HL-60 (cell line): ENCODE results near the gene ALDH1L1.

Source experiments
- DNase-seq, 2 experiments: peaks; one replicate each; pipeline ENCODE4 v3.0.0-alpha.2; 2010 to 2020; ENCODE audit warnings: low read depth in 1 of 2, low spot score in 1 of 2
- H3K27ac ChIP-seq: fragments of 250-450 bp; sonication (Bioruptor Pico); replicated peaks from 2 replicates; pipeline ENCODE4 v1.5.1; 2020; ENCODE audit warnings: mild to moderate bottlenecking, moderate library complexity
- H3K27me3 ChIP-seq: fragments of 250-450 bp; sonication (Bioruptor Pico); 2 replicates; pipeline ENCODE4 v1.5.1; 2021; ENCODE audit warnings: mild to moderate bottlenecking, moderate library complexity; ENCODE audit not compliant: insufficient read depth, poor library complexity, severe bottlenecking
- H3K4me3 ChIP-seq: replicated peaks from 2 replicates; pipeline ENCODE4 v1.5.1; 2011; ENCODE audit warnings: mild to moderate bottlenecking, control low read depth, low read length; ENCODE audit not compliant: insufficient read depth
- GABPA ChIP-seq: IDR thresholded peaks from 2 replicates; pipeline ENCODE4 v1.6.1; 2012; ENCODE audit warnings: low read depth
- POLR2AphosphoS5 ChIP-seq: IDR thresholded peaks from 2 replicates; pipeline ENCODE4 v1.6.1; 2012; ENCODE audit warnings: low read depth
- SPI1 ChIP-seq: IDR thresholded peaks from 2 replicates; pipeline ENCODE4 v1.6.1; 2012; ENCODE audit warnings: low read depth, mild to moderate bottlenecking, borderline replicate concordance
- TF ChIP-seq, protein P1 (sequence below): IDR thresholded peaks from 2 replicates; pipeline ENCODE4 v1.6.1; 2012; ENCODE audit warnings: low read depth; ENCODE audit not compliant: insufficient replicate concordance
- TF ChIP-seq, protein P2 (sequence below): IDR thresholded peaks from one replicate; pipeline ENCODE4 v1.5.1; 2011; ENCODE audit warnings: low read length, control low read depth, inconsistent platforms; ENCODE audit not compliant: insufficient read depth

ALDH1L1 gene

DNA sequence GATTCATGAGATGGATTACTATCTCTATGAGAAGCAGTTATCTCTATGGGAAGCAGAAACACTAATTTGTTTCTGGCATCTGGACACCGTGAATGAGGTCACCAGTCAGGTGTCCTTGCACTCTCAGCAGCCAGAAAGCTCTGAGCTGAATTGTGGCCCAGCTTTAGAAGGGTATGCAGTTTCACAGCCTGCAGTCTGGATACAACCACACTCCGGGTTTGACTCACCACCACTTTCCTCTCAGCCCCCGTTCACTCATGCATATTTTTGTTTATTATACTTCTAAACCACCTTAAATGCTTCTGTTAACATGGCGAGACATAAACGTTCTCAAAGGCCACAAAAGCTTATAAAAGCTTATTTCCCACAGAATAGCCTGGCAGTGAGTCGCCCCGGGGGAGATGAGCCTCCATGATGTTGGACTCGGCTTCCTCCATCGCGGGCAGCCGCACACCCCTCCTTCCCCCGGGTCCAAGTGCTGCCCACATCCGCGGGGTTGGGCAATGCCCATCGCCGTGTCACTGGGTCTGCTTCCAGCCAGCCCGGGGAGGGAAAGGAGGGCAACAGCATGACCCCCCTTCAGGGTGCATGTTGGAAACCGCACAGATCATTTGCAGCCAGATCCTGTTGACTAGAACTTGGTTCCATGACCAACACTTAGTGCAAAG is 79.6 kb downstream of the ALDH1L1 start:
- TF ChIP-seq SPI1 (no peak), POLR2AphosphoS5 (no peak), GABPA (no peak)
- TF ChIP-seq, protein P1, sequence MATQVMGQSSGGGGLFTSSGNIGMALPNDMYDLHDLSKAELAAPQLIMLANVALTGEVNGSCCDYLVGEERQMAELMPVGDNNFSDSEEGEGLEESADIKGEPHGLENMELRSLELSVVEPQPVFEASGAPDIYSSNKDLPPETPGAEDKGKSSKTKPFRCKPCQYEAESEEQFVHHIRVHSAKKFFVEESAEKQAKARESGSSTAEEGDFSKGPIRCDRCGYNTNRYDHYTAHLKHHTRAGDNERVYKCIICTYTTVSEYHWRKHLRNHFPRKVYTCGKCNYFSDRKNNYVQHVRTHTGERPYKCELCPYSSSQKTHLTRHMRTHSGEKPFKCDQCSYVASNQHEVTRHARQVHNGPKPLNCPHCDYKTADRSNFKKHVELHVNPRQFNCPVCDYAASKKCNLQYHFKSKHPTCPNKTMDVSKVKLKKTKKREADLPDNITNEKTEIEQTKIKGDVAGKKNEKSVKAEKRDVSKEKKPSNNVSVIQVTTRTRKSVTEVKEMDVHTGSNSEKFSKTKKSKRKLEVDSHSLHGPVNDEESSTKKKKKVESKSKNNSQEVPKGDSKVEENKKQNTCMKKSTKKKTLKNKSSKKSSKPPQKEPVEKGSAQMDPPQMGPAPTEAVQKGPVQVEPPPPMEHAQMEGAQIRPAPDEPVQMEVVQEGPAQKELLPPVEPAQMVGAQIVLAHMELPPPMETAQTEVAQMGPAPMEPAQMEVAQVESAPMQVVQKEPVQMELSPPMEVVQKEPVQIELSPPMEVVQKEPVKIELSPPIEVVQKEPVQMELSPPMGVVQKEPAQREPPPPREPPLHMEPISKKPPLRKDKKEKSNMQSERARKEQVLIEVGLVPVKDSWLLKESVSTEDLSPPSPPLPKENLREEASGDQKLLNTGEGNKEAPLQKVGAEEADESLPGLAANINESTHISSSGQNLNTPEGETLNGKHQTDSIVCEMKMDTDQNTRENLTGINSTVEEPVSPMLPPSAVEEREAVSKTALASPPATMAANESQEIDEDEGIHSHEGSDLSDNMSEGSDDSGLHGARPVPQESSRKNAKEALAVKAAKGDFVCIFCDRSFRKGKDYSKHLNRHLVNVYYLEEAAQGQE, result no peak
- TF ChIP-seq, protein P2, sequence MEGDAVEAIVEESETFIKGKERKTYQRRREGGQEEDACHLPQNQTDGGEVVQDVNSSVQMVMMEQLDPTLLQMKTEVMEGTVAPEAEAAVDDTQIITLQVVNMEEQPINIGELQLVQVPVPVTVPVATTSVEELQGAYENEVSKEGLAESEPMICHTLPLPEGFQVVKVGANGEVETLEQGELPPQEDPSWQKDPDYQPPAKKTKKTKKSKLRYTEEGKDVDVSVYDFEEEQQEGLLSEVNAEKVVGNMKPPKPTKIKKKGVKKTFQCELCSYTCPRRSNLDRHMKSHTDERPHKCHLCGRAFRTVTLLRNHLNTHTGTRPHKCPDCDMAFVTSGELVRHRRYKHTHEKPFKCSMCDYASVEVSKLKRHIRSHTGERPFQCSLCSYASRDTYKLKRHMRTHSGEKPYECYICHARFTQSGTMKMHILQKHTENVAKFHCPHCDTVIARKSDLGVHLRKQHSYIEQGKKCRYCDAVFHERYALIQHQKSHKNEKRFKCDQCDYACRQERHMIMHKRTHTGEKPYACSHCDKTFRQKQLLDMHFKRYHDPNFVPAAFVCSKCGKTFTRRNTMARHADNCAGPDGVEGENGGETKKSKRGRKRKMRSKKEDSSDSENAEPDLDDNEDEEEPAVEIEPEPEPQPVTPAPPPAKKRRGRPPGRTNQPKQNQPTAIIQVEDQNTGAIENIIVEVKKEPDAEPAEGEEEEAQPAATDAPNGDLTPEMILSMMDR, result no peak
- Histone ChIP-seq H3K27ac (no peak overlapping the region), H3K27me3 (no peaks in the 10 kb centered on the region), H3K4me3 (no peak overlapping the region)
- DNase-seq, result no peak

DNA sequence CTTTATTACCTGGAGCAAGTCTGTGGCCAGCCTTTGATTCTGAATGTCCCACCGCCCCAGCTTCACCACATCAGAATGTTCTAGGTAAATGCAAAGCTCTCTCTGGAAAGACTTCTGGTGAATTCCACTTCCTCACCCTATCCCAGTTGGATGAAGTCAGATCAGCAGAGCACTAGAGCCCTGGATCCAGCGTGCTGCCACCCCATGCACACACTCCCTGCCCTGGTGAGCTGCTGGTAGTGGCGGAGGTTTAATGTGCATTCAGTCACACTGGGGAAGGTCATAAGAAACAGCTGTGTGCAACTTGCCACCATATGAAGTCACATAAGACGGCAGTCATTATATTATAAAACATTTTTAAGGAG is 80.1 kb downstream of the ALDH1L1 start:
- TF ChIP-seq POLR2AphosphoS5 (no peak), SPI1 (no peak), GABPA (no peak)
- TF ChIP-seq, protein P2, result no peak
- TF ChIP-seq, protein P1, result no peak
- H3K27me3 ChIP-seq, result no peaks in the 10 kb centered on the region
- no peak overlapping the region for H3K4me3 ChIP-seq
- DNase-seq, result no peak
- H3K27ac ChIP-seq, result no peak overlapping the region

DNA sequence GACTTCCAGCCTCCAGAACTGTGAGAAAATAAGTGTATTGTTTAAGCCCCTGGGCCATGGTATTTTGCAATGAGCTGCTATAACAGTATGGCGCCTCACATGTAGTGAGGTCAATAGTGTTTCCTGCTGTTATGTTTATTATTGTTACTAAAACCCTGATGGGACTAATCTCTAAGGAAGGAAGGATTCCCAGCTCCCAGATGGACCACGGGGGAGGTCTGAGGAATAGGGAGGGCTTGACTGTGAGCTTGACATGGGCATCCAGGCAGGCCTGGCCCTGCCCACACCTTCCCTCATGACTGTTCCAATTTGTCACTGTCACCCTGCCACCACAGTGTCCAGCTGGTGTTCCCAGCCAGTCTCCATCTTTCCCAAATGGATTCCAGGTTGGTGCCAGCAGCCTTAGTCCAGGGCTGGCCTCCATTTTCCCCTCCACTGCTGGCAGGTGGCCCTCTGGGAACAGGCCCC is 82.0 kb downstream of the ALDH1L1 start:
- no peaks in the 10 kb centered on the region for H3K27me3 ChIP-seq
- TF ChIP-seq GABPA (no peak), POLR2AphosphoS5 (no peak), SPI1 (no peak)
- TF ChIP-seq, protein P1, result no peak
- TF ChIP-seq, protein P2, result no peak
- no peak overlapping the region for H3K4me3 ChIP-seq
- H3K27ac ChIP-seq, result no peak overlapping the region
- DNase-seq, result no peak
